ENCODE data around the gene CHAC1.

Gene CHAC1

DNA sequence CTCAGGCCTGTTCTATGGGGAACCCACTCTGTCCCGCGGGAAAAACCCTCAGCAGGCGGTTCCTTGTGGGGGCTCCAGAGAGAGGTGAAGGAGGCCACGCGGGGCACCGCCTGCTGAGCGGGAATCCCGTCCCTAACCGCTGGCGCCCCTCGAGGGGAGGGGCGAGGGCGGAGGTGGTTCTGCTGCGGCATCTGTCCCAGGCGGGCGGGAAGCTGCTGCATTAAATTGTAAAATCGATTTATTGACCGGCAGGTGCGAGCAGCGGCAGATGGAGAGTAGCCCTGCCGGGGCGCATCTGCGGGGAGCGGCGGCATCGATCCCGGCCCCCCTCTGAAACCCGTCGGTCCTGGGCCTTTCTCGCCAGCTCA lies 27.8 kb upstream of the CHAC1 start:
- DNase-seq: no peak

DNA sequence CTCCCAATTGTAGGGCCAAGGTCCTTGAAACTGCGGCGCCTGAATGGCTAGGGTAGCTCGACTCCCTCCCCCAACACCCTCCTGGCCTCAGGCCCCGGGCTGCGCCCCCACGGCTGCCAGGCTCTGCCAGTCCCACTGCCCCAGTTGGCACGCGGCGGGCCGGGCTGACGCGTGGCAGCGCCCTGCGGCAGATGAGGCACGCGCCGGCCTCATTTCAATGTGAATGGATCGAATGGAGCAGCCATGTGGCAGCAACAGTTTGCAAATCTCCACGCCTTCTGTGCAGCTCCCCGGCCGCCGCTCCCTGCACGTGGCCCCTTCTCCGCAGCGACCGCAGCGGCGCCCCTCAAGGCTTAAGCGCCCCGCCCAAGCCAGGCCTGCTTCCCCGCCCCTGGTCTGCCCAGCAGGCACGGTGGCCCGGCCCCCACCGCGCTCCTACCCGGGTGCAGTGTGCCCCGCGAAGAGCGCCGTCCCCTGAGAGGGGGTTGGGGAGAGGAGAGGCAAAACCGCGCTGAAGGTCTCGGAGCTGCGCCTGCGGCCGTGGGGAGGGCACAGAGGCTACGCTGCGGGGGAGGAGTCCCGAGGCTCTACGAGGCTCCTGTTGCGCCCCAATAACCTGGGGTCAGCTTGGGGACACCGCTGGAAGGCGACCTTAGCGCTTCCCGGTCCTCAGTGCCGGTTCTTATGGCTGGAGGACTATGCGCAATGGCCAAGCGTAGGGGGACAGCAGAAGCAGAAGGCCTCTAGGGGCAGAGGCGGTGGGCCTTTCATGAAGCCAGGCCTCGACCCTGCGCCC lies 27.2 kb upstream of the CHAC1 start:
- DNase-seq: no peak

DNA sequence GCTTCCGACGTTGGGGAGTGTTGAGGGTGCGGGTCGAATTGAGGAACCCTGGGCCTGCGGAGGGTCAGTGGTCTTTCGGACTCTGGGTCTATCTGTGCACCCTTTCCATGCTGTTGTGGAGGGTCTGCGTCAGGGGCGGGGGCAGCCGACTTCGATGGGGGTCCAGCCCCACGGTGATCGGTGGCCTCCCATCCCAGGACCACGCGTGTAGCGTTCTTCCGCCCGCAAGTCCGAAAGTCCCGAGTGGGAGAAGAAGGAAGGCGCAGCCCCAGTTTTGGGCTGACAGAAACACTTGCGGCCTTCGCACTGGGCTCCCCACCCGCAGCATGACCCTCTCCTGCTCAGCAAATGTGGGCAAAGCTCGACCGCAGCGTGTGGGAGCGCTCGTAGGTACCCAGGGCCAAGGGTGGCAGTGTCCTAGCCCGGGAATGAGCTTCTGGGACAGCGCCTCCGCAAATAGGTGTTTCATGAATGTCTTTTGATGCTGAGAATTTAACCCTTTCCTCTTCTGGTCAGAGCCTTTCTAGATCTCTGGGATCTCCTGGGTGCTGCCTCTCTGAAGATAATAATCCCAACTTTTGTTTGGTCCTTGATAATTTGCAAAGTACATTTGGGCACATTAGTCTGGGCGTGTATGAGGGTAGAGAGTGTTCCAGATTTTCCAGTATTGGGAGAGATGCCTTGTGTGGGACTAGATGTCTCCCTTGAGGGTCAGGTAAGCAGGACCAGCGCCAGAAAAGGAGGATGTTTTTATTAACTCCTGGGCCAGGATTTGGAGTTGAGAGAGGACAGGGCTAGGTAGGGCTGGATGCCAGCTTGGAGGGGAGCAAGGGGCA lies 26.4 kb upstream of the CHAC1 start:
- DNase-seq: no peak

DNA sequence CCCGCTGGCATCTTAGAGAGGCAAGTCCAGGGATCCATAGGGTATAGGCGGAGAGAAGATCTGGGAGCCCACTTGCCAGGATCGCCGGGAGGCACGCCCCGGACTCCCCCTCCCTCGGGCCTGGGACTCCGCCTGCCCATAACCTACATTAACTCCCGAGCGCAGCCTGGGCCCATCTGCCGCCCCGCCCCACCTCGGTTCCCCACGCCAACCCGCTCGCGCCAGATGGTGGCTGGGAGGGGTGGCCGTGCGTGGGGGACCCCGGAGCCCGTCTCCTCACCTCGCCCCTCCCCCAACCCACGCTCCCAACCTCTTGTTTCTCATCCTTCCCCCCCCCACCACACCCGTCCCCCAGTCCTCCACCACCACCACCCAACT lies 25.8 kb upstream of the CHAC1 start:
- no peak for DNase-seq

DNA sequence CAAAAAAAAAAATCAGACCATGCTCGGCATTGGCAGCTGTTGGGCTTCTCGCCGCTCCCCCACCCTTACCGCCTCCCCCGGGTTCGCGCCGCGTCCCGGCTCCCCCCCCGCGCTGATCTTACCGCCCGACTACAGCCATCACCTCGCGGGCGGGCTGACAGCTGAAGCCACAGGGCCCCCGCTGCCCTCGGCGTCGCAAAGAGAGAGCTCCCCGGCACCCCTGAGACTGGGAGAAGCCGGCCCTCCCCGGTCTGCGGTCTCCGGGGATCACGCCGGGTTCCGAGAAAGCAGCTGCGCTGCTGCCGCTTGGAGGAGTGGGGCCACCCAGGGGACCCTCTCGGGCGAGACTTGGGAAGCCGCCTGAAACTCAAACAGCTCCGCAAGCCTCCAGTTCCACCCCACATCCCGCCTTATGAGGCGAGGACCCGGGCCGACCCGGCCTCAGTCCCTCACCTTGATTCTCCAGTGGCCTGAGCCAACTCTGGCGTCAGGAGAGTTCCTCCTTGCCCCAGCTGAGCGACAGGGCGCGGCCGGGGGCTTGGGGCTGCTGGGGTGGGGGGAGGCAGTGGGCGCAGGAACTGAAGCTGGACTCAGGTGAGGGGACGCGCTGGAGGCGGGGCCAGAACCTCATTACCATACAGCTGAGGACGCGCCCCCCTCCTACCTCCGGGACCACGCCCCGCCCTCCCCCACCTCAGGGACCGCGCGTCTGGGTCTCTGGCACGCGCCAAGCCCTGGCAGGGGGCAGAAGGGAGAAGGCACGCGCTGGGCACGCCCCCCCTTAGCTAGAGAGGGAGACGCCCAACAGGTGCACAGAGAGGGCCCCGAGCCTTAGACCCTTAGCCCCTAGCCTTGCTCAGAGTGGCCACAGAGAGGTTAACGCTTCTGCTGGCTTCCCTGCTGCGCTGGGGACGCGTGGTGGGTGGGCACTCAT lies 25.1 kb upstream of the CHAC1 start:
- DNase-seq: no peak

DNA sequence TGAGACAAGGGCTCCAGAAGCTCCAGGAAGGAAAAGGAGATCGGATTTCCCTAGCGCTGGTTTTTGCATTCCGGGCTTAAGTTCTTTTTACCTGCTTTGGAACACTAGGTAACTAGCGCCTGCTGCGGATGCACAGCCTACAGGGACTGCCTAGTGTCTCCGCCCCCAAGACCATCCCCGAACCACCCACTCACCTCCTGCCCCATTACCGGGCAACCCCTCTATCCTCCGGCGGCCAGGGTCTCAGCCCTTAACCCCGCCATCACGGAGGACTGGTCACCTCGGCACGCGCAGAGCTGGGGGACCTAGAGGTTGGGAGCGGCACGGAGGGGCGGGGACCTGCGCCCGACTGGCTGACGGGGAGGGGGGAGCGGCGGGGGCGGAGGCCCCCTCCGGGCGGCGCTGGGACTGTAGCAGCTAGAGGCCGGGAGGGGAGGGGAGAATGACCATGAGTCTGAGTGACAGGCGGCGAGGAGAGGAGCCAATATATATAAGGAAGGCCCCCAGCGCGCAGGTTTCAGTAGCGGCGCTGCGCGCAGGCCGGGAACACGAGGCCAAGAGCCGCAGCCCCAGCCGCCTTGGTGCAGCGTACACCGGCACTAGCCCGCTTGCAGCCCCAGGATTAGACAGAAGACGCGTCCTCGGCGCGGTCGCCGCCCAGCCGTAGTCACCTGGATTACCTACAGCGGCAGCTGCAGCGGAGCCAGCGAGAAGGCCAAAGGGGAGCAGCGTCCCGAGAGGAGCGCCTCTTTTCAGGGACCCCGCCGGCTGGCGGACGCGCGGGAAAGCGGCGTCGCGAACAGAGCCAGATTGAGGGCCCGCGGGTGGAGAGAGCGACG lies 24.2 kb upstream of the CHAC1 start, which contains the start of gene DLL4:
TSS of gene DLL4 (plus strand) at position 520 of the 839 bp plus-strand sequence. CDS start 329 bp downstream, outside the sequence.
- DNase-seq: no peak

DNA sequence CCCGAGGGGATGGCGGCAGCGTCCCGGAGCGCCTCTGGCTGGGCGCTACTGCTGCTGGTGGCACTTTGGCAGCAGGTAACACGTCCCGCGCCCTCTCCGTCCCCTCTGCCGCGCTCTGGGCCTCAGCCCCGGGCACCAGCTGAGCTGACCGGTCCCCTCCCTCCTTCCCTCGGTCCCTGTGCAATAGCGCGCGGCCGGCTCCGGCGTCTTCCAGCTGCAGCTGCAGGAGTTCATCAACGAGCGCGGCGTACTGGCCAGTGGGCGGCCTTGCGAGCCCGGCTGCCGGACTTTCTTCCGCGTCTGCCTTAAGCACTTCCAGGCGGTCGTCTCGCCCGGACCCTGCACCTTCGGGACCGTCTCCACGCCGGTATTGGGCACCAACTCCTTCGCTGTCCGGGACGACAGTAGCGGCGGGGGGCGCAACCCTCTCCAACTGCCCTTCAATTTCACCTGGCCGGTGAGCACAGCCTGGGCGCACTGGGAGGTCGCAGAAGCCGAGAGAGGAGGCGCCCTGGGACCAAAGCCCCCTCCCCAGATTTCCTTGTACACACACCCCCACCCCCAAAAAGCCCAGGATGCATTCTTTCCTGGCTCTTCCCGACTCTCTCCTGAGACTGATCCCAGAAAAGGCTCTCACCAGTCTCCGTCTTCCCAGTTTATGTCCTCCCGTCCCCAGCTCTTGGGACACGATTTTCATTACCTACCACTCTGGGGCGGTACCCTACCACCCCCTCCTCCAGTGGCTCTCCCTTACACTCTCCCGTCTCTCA lies 23.4 kb upstream of the CHAC1 start:
- no peak for DNase-seq

DNA sequence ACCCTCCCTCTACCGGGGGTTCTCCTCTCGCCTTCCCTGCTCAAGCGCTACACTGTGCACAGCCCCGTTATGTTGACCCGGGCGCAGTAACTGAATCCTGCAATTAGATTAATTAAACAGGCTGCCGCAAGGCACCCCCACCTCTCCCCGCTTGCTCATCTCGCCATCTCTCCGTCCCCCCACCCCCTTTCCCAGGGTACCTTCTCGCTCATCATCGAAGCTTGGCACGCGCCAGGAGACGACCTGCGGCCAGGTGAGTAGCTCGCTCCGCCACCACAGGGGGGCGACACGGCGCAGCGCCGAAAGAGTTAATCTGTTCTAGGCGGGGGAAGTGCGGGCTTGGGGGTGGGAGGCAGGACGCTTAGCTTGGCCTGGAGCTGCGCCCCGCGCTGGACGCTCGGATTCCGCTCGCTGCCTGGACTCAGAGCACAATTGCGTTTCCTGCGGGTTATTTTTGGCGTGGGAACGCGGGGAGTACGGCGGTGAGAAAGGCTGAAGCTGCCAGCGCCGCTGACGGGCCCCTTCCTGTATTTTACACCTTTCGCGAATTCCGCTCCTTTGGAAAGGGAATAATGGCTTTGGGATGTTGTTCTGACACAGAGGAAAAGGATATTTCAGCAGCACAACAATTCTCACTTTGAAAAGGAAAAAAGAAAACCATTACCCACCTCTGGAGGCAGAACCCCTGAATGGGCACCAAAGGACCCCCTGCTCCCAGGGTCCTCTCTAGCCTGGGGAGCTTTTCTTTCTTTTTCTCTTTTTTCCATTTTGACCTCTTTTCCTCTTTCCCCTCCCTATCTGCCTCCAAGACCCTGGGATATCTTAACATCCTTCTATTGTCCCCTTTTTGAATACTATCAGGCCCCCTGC lies 22.6 kb upstream of the CHAC1 start:
- DNase-seq: peak in 1 of 2 donors; percentile 47

DNA sequence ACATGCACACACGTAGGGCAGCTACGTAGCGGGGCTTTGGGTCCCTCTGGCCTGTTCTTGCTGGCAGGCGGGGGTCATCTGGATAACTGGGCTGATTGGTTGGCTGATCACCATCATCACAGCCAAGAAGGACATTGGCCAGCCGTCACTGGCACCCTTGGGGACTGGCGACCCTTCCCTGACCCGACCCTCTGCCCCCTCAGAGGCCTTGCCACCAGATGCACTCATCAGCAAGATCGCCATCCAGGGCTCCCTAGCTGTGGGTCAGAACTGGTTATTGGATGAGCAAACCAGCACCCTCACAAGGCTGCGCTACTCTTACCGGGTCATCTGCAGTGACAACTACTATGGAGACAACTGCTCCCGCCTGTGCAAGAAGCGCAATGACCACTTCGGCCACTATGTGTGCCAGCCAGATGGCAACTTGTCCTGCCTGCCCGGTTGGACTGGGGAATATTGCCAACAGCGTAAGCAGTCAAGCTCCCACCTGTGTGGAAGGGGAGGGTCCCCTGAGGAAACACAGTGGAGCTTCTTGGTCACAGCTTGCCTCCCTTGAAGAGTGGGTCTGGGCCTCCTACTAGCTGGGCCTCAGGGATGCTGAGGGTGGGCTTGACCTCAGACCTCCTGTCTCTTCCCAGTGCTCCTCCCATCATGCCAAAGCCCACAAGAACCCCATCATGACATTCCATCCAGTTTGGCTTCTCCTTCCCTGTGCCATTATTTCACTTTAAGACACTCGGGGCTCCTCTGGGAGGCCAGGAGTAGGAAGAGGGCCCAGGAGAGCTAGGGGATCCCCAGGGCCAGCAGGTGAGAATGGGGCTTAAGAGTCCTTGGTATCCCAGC lies 21.8 kb upstream of the CHAC1 start:
- DNase-seq: no peak

DNA sequence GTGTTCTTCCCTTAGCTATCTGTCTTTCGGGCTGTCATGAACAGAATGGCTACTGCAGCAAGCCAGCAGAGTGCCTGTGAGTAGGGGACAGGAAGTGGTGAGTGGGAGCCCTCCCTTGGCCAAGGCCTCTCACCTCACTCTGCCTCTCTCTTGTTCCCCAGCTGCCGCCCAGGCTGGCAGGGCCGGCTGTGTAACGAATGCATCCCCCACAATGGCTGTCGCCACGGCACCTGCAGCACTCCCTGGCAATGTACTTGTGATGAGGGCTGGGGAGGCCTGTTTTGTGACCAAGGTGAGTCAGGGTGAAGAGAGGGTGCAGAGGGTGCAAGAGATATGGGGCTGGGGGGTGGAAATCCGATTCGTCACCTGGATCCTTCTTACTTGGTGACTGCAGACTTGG lies 21.1 kb upstream of the CHAC1 start:
- DNase-seq: no peak

DNA sequence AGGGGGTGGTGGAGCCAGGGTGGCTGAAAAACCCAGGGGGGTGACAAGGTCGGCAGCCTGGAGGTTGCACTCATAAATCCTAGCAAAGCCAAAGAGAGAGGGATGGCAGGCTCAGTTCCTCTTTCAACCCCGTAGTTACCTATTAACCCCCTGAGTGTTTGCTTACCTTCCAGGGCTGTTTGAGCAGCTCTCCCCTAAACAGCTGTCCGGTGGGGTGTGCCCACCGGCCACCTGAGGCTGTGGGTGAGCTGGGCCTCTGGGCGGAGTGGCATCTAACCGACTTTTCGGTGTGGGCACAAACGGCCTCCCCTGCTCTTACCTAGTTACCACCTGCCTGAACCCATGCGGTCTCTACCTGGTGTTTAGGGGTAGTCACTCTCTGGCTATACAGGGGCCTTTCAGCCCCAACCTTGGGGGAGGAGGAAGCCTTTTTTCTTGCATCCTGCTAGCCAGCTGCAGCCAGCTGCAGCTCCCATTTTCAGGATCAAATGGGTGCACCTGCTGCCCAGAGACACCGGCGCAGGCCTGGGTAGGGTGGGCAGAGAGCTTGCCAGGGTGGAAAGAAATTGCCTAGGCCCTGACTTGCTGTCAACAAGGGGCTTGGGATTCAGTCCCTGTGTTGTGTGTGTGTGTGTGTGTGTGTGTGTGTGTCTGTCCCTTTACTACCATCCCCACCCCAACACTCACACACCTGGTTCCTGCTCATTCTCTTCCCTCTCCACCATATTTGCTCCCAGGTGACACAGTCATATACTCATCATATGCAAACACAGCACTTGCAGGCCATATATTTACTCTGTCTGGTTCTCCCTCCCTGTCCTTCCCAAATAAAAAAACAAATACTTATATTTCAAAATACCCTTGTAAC lies 20.4 kb upstream of the CHAC1 start:
- DNase-seq: no peak

DNA sequence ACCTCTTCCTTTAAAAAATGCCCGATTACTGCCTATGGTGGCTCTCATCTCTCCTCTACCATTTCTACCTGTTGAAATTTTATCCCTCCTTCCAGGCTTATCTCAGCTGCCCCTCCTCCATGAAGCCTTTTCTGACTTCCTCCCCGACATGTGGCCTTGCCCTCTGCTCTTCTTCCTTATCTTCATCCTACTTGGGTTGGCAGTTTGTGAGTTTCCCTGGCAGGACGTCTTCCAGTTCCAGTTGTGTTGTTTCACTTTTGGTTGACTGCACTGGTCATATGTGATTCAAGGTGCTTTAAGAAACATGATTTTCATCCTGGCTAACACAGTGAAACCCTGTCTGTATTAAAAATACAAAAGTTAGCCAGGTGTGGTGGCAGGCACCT lies 19.8 kb upstream of the CHAC1 start:
- no peak for DNase-seq

DNA sequence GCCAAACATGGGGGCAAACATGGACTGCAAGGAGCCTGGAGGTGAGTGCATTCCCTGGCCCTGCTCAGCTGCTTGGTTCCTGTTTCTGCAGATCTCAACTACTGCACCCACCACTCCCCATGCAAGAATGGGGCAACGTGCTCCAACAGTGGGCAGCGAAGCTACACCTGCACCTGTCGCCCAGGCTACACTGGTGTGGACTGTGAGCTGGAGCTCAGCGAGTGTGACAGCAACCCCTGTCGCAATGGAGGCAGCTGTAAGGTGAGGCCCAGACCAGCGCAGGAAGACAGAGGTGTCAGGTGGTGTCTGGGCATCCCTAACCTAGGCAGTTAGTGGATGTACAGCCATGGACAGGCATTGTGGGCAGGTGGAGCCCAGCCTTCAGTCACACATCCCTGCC lies 18.8 kb upstream of the CHAC1 start:
- DNase-seq: no peak

DNA sequence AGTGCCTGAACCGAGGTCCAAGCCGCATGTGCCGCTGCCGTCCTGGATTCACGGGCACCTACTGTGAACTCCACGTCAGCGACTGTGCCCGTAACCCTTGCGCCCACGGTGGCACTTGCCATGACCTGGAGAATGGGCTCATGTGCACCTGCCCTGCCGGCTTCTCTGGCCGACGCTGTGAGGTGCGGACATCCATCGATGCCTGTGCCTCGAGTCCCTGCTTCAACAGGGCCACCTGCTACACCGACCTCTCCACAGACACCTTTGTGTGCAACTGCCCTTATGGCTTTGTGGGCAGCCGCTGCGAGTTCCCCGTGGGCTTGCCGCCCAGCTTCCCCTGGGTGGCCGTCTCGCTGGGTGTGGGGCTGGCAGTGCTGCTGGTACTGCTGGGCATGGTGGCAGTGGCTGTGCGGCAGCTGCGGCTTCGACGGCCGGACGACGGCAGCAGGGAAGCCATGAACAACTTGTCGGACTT lies 17.0 kb upstream of the CHAC1 start:
- DNase-seq: no peak

DNA sequence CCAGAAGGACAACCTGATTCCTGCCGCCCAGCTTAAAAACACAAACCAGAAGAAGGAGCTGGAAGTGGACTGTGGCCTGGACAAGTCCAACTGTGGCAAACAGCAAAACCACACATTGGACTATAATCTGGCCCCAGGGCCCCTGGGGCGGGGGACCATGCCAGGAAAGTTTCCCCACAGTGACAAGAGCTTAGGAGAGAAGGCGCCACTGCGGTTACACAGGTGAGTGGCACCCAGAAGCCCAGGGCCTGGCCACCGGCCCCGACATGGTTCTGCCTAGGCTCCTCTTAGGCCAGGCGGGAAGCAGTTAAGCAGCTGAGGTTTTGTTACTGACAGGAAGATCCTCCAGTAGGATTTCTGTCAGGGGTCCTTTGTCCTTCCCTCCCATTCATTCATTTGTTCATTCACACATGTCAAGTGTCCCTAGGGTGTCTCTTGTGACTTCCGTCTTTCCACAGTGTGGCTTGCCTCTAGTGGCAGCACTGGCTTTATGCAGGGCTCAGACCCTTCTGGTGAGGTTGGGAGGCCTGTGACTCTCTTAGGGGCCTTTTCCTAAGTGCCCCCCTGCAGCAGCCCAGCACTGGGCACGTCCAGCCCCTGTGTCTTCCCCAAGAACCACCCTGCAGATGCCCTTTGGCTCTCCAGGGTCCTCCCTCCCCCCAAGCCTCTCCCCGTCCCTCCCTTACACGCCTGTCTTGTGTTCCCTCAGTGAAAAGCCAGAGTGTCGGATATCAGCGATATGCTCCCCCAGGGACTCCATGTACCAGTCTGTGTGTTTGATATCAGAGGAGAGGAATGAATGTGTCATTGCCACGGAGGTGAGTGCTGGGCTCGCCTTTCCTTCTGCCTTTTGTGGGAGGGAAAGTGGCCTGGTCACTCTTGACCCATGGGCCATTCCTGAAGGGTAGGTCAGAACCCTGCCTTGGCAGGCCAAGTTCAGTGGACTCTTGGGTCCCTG lies 16.3 kb upstream of the CHAC1 start:
- DNase-seq: no peak

DNA sequence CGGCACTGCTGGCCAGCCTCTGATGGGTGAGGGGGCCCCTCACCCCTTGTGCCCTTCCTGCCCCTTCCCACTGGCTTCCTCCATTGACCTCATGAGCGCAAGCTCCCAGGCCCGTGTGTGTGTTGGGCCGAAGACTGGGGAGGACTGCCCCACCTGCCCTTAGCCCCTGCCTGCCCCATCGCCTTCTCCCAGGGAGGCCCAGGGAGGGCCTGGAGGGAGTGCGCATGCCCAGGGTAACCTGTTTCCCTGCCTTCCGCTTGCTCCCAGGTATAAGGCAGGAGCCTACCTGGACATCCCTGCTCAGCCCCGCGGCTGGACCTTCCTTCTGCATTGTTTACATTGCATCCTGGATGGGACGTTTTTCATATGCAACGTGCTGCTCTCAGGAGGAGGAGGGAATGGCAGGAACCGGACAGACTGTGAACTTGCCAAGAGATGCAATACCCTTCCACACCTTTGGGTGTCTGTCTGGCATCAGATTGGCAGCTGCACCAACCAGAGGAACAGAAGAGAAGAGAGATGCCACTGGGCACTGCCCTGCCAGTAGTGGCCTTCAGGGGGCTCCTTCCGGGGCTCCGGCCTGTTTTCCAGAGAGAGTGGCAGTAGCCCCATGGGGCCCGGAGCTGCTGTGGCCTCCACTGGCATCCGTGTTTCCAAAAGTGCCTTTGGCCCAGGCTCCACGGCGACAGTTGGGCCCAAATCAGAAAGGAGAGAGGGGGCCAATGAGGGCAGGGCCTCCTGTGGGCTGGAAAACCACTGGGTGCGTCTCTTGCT lies 15.3 kb upstream of the CHAC1 start:
- no peak for DNase-seq

All from stimulated activated CD4-positive, alpha-beta T cell treated with anti-CD3 and anti-CD28 coated beads, Interleukin-2, amount 100 ng/mL, for 48 hours (primary cell).